Measurements from ENCODE around the gene LETMD1.

DNA sequence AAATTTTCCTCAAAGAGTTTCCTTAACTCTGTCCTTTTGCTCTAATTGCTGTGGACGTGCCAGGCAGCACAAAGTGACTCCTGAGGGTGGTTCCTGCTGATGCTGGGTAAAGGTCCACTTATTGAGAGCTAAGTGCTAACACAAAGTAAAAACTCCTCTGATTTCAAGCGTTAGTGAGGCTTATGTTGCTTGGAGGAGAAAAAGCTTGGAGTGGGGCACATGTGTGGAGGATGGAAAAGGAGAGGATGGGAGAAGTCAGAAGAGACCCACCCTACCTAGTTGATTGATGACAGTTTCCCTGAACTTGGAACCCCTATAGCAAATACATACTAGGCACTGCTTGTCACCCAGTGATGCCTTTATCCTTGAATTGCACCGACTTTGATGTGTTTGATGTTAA is 11.8 kb upstream of the LETMD1 start:
- TF ChIP-seq EZH2 (IDR thresholded peaks at IDR 0.05; ENCODE audit: insufficient read depth, poor library complexity, severe bottlenecking) (no peak), EZH2phosphoT487 (IDR thresholded peaks at IDR 0.05; ENCODE audit: insufficient read depth, low read depth) (no peak)

All from GM23248 (cell line).